ENCODE data around the gene SYNE3.

SYNE3 gene

GRCh38 chr14:95487669-95488084 lies 28.8 kb downstream of the SYNE3 start:
- DNase-seq = no peak

- DNase-seq = no peak
Observed at GRCh38 chr14:95486875-95487668, 29.4 kb downstream of the SYNE3 start.

- no peak for DNase-seq
Observed at GRCh38 chr14:95485222-95485819, 31.1 kb downstream of the SYNE3 start.

- DNase-seq = no peak
Observed at GRCh38 chr14:95484296-95484695, 32.2 kb downstream of the SYNE3 start.

- no peak for DNase-seq
Observed at GRCh38 chr14:95483309-95484165, 32.9 kb downstream of the SYNE3 start.

- DNase-seq = no peak
Observed at GRCh38 chr14:95482627-95483308, 33.7 kb downstream of the SYNE3 start.

- DNase-seq = no peak
Observed at GRCh38 chr14:95481391-95482022, 34.9 kb downstream of the SYNE3 start.

GRCh38 chr14:95480887-95481226 lies 35.6 kb downstream of the SYNE3 start:
- DNase-seq = no peak

GRCh38 chr14:95480109-95480886 lies 36.2 kb downstream of the SYNE3 start:
- no peak for DNase-seq

GRCh38 chr14:95479494-95479893 lies 37.0 kb downstream of the SYNE3 start:
- no peak for DNase-seq

- no peak for DNase-seq
Observed at GRCh38 chr14:95478818-95479217, 37.6 kb downstream of the SYNE3 start.

GRCh38 chr14:95478309-95478708 lies 38.1 kb downstream of the SYNE3 start:
- DNase-seq = no peak

GRCh38 chr14:95477411-95478269 lies 38.8 kb downstream of the SYNE3 start:
- DNase-seq = no peak

- DNase-seq = no peak
Observed at GRCh38 chr14:95476747-95477146, 39.7 kb downstream of the SYNE3 start.

- no peak for DNase-seq
Observed at GRCh38 chr14:95475540-95476240, 40.8 kb downstream of the SYNE3 start.

GRCh38 chr14:95474941-95475340 lies 41.5 kb downstream of the SYNE3 start:
- DNase-seq = no peak

- no peak for DNase-seq
Observed at GRCh38 chr14:95474486-95474885, 42.0 kb downstream of the SYNE3 start.

- no peak for DNase-seq
Observed at GRCh38 chr14:95472819-95473251, 43.6 kb downstream of the SYNE3 start.

GRCh38 chr14:95471476-95471875 lies 45.0 kb downstream of the SYNE3 start:
- DNase-seq = no peak

GRCh38 chr14:95471016-95471415 lies 45.4 kb downstream of the SYNE3 start:
- no peak for DNase-seq
